Fibroblast of mammary gland (primary cell): Measurements from ENCODE around the gene SLC14A1.
"Not testable (repeated sequence)": the region's sequence is repeated elsewhere in the genome, so short reads cannot be mapped to it uniquely, and the experiment has no call there.

Experiments
- DNase-seq: peaks from one replicate; pipeline ENCODE4 v3.0.0-alpha.2; 2010; ENCODE audit warnings: low read depth
- H3K4me3 ChIP-seq: 2 replicates; pipeline ENCODE4 v1.5.1; 2011; ENCODE audit warnings: low read depth, mild to moderate bottlenecking, low read length, moderate library complexity; ENCODE audit not compliant: control insufficient read depth
- TF ChIP-seq, protein P1 (sequence below): conservative IDR thresholded peaks from 2 replicates; pipeline ENCODE4 v1.5.1; 2011; ENCODE audit warnings: low read depth, low read length, inconsistent platforms; ENCODE audit not compliant: control insufficient read depth, insufficient read depth

The SLC14A1 gene

DNA sequence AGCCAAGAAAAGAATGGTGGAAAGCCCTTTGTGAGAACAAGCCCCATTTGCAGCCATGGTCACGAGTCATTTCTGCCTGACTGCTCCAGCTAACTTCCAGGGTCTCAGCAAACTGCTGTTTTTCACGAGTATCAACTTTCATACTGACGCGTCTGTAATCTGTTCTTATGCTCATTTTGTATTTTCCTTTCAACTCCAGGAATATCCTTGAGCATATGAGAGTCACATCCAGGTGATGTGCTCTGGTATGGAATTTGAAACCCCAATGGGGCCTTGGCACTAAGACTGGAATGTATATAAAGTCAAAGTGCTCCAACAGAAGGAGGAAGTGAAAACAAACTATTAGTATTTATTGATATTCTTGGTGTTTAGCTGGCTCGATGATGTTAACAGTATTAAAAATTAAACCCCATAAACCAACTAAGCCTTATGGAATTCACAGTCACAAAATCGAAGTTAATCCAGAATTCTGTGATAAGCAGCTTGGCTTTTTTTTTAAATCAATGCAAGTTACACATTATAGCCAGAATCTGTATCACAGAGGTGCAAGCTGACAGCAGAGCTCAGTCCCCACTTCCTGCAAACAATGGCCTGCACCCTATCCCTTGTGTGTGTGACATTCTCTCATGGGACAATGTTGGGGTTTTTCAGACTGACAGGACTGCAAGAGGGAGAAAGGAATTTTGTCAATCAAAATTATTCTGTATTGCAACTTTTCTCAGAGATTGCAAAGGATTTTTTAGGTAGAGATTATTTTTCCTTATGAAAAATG is 26.1 kb downstream of the SLC14A1 start:
- TF ChIP-seq, protein P1, sequence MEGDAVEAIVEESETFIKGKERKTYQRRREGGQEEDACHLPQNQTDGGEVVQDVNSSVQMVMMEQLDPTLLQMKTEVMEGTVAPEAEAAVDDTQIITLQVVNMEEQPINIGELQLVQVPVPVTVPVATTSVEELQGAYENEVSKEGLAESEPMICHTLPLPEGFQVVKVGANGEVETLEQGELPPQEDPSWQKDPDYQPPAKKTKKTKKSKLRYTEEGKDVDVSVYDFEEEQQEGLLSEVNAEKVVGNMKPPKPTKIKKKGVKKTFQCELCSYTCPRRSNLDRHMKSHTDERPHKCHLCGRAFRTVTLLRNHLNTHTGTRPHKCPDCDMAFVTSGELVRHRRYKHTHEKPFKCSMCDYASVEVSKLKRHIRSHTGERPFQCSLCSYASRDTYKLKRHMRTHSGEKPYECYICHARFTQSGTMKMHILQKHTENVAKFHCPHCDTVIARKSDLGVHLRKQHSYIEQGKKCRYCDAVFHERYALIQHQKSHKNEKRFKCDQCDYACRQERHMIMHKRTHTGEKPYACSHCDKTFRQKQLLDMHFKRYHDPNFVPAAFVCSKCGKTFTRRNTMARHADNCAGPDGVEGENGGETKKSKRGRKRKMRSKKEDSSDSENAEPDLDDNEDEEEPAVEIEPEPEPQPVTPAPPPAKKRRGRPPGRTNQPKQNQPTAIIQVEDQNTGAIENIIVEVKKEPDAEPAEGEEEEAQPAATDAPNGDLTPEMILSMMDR: no peak
- H3K4me3 ChIP-seq: no peak overlapping the region
- DNase-seq: no peak

DNA sequence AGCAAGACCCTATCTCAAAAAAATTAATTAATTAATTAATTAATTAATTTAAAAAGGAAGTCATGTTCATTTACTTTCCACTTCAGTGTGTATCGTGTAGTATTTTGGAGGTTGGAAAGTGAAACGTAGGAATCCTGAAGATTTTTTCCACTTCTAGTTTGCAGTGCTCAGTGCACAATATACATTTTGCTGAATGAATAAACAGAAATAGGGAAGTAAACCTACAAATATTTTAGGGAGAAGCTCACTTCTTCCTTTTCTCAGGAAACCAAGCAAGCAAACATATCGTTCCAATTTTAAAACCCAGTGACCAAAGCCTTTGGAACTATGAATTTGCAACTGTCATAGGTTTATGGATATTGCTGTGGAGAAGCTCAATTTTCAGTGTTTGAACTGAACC is 27.8 kb downstream of the SLC14A1 start:
- DNase-seq: no peak
- no peak overlapping the region for H3K4me3 ChIP-seq
- TF ChIP-seq, protein P1: no peak

DNA sequence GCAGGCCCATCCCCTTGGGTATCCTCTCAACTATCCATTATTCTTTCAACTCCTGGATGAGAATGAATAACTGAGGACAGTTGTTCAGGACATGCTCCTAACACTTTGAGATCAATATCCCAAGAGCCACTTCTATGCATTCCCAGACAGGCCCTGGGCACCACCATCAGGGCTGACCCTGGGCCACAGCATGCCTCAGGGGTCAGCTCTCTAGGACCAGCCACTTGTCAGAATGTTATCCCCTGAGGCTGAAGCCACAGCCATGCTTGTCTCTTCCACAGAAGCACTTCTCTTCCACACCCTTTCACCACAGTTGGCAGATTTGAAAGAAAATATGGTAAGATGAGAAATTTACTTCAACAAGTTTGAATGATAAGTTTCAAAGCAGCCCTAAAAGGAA is 28.7 kb downstream of the SLC14A1 start:
- no peak overlapping the region for H3K4me3 ChIP-seq
- no peak for DNase-seq
- TF ChIP-seq, protein P1: no peak

DNA sequence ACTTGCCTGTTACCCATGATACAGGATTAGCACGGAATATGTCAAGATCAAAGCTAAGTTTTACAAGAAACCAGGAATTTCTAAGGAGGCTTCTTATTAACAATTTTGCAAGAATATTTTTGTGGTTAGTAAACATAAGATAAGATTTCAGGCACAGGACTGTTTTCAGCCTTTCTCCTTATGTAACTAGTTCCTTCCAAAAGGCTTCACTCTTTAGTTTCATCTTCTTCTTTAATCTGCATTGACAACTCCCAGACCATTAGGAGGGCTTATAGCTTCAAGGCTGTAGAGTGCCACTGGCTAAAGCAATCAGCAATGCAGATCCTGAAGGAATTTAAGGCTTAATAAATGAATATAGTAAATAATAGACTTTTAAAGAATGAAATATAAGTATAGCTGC is 29.3 kb downstream of the SLC14A1 start:
- no peak for DNase-seq
- no peak overlapping the region for H3K4me3 ChIP-seq
- TF ChIP-seq, protein P1: no peak

DNA sequence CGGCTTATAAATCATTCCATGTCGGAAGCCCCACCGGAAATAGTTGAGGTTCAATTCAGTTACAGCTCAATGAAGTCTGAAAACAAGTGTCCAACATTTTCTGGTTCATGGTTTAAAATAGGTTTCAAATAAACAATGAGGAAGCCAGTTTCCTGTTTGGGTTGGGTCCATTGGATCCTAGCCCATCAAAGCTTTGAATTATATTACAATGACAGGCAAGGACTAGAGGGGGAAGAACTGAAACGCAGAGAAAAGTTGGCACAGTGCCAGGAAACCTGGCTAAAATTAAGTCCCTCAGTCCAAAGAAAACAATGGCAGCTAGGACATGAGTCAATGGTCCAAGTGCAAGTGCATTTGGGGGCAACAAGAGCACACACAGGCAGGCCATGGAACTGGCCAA is 32.0 kb downstream of the SLC14A1 start:
- DNase-seq: peak; percentile 82
- TF ChIP-seq, protein P1: no peak
- H3K4me3 ChIP-seq: no peak overlapping the region

DNA sequence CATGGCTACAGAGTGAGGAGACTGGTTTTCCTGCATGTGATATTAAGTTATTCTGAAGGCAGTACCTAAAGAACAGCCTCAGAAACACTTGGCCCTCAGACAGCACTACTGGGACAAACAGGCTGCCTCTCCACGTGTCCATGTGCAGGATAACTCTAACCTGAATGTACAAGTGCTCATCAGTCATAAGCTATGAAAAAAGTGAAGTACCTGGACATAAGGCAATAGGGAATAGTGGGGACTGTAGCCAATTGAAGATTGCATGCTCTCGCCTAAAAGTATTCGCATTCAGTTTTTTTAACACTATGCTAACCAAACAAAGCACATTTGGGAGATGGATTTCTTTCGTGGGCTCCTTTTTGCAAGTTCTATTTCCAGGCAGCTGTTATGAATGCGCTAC is 33.0 kb downstream of the SLC14A1 start:
- TF ChIP-seq, protein P1: no peak
- no peak for DNase-seq
- no peak overlapping the region for H3K4me3 ChIP-seq

DNA sequence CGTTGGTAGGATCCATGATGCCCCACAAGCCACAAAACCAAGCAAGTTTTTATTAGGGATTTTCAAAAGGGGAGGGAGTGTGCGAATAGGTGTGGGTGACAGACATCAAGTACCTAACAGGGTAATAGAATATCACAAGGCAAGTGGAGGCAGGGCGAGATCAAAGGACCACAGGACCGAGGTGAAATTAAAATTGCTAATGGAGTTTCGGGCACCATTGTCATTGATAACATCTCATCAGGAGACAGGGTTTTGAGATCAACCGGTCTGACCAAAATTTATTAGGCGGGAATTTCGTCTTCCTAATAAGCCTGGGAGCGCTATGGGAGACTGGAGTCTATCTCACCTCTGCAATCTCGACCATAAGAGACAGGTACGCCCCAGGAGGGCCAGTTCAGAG is 33.7 kb downstream of the SLC14A1 start:
- not testable (repeated sequence) for H3K4me3 ChIP-seq, DNase-seq
